ENCODE data around the gene VSTM2L. TPM values are rescaled to one million over a fixed set of nuclear protein-coding genes. Genes with fewer than 3 reads are reported as not detected.

Gene VSTM2L
- total RNA-seq, 4 donors from 2014 or later, result 0.37 to 0.94 (median 0.62) TPM

DNA sequence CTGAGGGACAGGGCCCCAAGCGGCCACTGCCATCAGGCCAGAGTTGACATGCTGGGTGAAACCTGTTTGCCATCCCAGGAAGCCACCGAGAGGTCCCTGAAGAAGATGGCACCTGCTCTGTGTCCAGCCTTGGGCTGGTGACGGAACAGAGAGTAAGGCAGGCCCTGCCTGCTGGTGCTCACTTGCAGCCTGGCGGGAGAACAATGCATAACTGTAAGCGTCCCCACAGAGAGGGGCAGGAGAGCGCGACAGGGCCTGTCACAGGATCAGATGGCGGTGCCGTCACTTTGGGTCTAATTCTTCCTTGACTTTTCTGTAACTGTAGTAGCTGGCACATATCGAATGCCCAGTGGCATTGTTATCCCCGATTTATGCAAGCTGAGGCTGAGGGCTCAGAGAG lies 29.0 kb upstream of the VSTM2L start:
- DNase-seq (ENCODE audit: low spot score), result no peak
- TF ChIP-seq, protein P1, sequence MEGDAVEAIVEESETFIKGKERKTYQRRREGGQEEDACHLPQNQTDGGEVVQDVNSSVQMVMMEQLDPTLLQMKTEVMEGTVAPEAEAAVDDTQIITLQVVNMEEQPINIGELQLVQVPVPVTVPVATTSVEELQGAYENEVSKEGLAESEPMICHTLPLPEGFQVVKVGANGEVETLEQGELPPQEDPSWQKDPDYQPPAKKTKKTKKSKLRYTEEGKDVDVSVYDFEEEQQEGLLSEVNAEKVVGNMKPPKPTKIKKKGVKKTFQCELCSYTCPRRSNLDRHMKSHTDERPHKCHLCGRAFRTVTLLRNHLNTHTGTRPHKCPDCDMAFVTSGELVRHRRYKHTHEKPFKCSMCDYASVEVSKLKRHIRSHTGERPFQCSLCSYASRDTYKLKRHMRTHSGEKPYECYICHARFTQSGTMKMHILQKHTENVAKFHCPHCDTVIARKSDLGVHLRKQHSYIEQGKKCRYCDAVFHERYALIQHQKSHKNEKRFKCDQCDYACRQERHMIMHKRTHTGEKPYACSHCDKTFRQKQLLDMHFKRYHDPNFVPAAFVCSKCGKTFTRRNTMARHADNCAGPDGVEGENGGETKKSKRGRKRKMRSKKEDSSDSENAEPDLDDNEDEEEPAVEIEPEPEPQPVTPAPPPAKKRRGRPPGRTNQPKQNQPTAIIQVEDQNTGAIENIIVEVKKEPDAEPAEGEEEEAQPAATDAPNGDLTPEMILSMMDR (IDR thresholded peaks at IDR 0.05), result no peak
- no peak for ATAC-seq (ENCODE audit: low FRiP score)

DNA sequence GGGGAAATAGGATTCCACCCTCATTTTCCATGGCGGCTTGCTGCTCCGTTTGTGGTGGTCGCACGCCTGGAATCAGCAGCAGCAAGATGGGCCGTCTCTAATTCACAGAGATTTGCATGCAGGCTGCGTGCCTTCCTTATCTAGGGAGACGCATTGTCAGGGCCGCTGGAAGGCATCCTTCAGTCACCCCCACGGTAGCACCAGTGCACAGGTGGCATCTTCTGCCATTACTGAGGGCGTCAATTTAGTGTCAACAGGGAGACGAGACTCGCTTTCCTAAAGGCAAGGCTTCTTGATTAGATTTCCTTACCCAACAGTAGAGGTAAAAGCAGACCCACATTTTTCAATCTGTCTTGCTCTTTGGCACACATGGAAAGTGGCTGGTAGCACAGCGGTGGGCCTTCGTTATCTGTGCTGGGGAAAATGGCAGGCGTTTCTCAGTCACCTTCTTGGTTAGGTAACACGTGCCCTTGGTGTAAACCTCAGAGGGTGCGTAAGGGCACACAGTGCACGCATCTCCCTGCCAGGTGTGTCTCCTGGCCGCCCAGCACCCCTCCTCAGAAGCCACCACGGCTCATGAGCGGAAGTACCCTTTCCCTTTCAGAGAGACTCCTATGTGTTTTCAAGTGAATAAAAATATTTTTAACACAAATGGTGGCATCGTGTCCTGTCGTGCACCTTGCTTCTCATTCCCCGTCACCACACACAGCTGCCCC lies 27.3 kb upstream of the VSTM2L start:
- ATAC-seq (ENCODE audit: low FRiP score) (no peak), DNase-seq (ENCODE audit: low spot score) (no peak)
- TF ChIP-seq, protein P1 (IDR thresholded peaks at IDR 0.05), result no peak

DNA sequence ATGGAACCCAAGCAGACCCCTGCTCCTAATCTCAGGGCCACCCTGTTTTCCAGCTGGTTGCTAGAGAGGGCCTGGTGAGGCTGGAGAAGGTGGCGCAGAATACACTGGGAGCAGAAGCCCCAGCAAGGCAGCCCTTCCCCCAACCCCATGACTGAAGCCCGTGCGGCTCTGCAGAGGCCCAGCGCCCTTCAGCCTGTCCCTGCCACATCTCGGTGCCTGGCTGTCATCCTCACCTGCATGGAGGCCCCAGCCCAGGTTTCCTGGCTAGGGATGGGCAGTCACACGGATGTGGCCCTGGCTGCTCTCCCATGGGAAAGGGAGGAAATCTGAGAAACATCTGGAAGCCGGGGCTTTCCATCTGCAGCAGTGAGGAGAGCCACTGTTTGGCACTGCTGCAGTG lies 26.1 kb upstream of the VSTM2L start:
- DNase-seq (ENCODE audit: low spot score) (no peak), ATAC-seq (ENCODE audit: low FRiP score) (no peak)
- TF ChIP-seq, protein P1 (IDR thresholded peaks at IDR 0.05), result no peak

DNA sequence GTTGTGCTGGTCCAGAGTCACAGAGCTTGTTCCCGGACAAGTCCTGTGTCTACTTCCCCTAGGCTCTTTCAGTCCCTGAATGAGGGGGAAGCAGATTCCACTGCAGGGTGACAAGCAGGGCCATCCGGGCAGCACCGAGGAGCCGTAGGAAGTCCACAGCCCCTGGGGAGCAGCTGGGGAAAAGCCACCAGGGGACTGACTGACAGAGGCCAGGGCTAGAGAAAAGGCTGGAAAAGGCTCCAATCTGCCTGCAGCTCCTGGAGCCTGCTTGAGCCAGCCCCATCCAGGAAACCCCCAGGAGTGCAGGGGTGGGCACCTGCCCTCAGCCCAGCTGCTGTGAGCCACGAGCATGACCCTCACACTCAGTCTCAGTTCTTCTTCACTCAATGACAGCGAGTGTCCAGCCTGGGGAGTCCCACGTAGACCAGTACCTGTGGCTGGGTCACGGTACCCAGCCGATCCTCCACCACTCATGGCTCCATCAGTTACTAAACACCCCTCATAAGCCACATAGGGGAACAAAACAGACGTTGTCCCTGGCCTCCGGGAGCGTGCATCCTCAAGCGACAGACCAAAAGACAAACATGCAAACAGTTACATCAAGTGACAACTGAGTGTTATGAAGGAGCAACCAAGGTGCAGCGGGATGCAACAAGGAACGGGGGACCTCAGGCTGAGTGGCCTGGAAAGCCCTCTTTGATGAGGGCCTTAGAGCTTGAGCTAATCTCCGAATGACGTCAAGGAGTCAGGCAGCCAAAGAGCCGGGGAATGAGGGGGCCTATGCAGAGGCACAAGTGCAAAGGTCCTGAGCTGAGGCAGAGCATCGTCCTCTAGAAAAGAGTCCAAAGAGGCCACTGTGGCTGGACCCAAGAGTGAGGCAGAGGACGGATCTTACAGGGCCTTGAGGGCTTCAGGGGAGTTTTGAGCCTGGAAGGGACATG lies 24.8 kb upstream of the VSTM2L start:
- ATAC-seq (ENCODE audit: low FRiP score), result no peak
- no peak for DNase-seq (ENCODE audit: low spot score)
- TF ChIP-seq, protein P1 (IDR thresholded peaks at IDR 0.05), result no peak

DNA sequence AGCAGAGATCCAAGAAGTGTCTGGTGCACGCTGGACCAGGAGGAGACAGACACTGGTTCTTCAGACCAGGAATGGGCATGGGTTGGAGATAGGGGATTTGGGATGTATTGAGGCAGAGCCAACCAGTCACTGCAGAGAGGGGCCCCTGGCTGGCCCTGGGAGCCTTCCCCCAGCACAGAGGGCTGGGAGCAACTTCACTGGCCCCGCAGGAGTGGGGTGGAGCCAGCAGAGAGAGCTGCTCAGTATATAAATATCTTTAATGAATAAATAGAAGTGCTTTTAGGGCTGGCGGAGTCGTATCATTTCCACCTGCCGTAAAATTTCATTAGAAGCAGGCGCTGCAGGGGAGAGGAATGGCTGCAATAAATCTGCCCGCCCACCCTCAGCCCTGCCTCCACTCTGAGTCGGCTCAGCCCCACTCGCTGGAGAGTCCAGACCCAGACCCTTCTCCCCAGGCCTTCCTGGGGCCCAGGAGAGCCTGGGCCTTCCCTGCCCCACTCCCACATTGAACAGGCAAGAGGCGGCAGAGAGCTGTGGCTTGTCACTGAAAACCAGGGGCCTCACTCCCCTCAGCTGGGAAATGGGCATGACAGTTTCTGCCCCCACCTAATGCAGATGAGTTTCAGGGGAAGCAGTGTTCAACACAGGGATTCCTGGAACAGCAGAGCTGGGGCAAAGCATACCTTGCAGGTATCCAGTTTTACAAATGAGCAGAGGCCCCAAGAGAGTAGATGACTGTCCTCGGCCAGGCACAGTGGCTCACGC lies 23.9 kb upstream of the VSTM2L start:
- no peak for ATAC-seq (ENCODE audit: low FRiP score)

DNA sequence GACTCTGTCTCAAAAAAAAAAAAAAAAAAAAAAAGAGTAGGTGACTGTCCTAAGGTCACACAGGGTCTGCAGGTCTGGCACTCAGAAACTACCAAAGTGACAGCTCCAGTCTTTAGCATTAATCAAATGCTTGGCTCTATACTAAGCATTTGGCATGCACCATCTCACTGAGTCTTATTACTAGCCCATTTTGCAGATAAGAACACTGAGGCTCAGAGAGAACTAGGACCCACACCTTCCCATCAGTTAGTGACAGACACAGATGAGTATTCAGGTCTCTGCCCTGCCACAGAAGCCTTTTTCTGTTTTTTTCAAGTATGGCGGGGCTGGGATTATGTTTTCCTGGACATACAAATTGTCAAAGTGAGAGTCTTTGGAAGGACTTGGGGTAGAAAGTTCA lies 23.1 kb upstream of the VSTM2L start:
- ATAC-seq (ENCODE audit: low FRiP score) (no peak), DNase-seq (ENCODE audit: low spot score) (no peak)
- TF ChIP-seq, protein P1 (IDR thresholded peaks at IDR 0.05), result no peak

More for the DNA sequence above, 23.9 kb upstream of the VSTM2L start:
- TF ChIP-seq, protein P1 (IDR thresholded peaks at IDR 0.05), result no peak
- DNase-seq (ENCODE audit: low spot score), result no peak
